PC-9 (cell line): ENCODE measurements around the gene MAP1A. TPM values are rescaled to one million over a fixed set of nuclear protein-coding genes. Genes with fewer than 3 reads are reported as not detected.

Experiments
- BruUV-seq: library from RNA; stranded (reverse); fragments of 400-500 nt; replicated peaks from 2 replicates; lab custom pipeline; 2021; lab: Mats Ljungman, UMichigan
- CTCF ChIA-PET: fragments of 300-600 bp; sonication (Branson Sonifier 250); formaldehyde crosslinking; loops from one replicate; lab custom pipeline; 2022; ENCODE audit warnings: antibody characterized with exemption; lab: Charles Lee
- POLR2A ChIA-PET: fragments of 300-600 bp; sonication (Branson Sonifier 250); formaldehyde crosslinking; loops from one replicate; lab custom pipeline; 2022; ENCODE audit warnings: antibody characterized with exemption; ENCODE audit not compliant: unreplicated experiment; lab: Charles Lee
- DNase-seq, 2 experiments: peaks; one replicate each; pipeline versions ENCODE4 v3.0.0 to v3.0.0-alpha.2; 2015 to 2022; ENCODE audit warnings: mixed read lengths in 1 of 2
- H2AFZ ChIP-seq: fragments of 200-600 bp; sonication (generic); 2 replicates; pipeline ENCODE4 v1.8.1; 2017; ENCODE audit warnings: antibody characterized with exemption
- H3F3A ChIP-seq: fragments of 200-600 bp; sonication (generic); 2 replicates; pipeline ENCODE4 v1.8.1; 2017; ENCODE audit warnings: antibody characterized with exemption, mild to moderate bottlenecking, low read depth; ENCODE audit not compliant: insufficient read depth
- H3K27ac ChIP-seq: fragments of 200-600 bp; sonication (generic); 2 replicates; pipeline ENCODE4 v1.6.1; 2016; ENCODE audit warnings: mixed run types
- H3K27me3 ChIP-seq: fragments of 200-600 bp; sonication (generic); 2 replicates; pipeline ENCODE4 v1.6.1; 2016; ENCODE audit warnings: low read depth, mixed run types; ENCODE audit not compliant: insufficient read depth
- H3K36me3 ChIP-seq: fragments of 200-600 bp; sonication (generic); 2 replicates; pipeline ENCODE4 v1.6.1; 2016; ENCODE audit warnings: low read depth, mixed run types
- H3K4me1 ChIP-seq: fragments of 200-600 bp; sonication (generic); replicated peaks from 2 replicates; pipeline ENCODE4 v1.6.1; 2016; ENCODE audit warnings: mixed run types; ENCODE audit not compliant: insufficient read depth
- H3K4me2 ChIP-seq: fragments of 200-600 bp; sonication (generic); 2 replicates; pipeline ENCODE4 v1.6.1; 2017; ENCODE audit warnings: mixed run types
- H3K4me3 ChIP-seq: fragments of 200-600 bp; sonication (generic); 2 replicates; pipeline ENCODE4 v1.6.1; 2016; ENCODE audit warnings: mixed run types
- H3K79me2 ChIP-seq: fragments of 200-600 bp; sonication (generic); 2 replicates; pipeline ENCODE4 v1.6.1; 2017; ENCODE audit warnings: low read depth, mixed run types
- H3K9me2 ChIP-seq: fragments of 200-600 bp; sonication (generic); 2 replicates; pipeline ENCODE4 v1.8.1; 2017; ENCODE audit warnings: mild to moderate bottlenecking; ENCODE audit not compliant: insufficient read depth
- H3K9me3 ChIP-seq: fragments of 200-600 bp; sonication (generic); 2 replicates; pipeline ENCODE4 v1.8.1; 2016; ENCODE audit warnings: low read depth; ENCODE audit not compliant: insufficient read depth
- H4K20me1 ChIP-seq: fragments of 200-600 bp; sonication (generic); 2 replicates; pipeline ENCODE4 v1.8.1; 2017; ENCODE audit not compliant: insufficient read depth
- EZH2 ChIP-seq: fragments of 200-600 bp; sonication (generic); IDR thresholded peaks from 2 replicates; pipeline ENCODE4 v1.8.0; 2017; ENCODE audit warnings: antibody characterized with exemption, low read depth
- intact Hi-C: fragments of 100-400 bp; cut with micrococcal nuclease; formaldehyde crosslinking; loops from one replicate; pipeline ENCODE4 v1.10.0; 2022; ENCODE audit not compliant: unreplicated experiment
- total RNA-seq: library from RNA; stranded (reverse); gene quantifications from 2 replicates; pipeline ENCODE4 v1.2.3, GENCODE V29; 2021
- TF ChIP-seq, protein P1 (sequence below): fragments of 200-600 bp; sonication (generic); conservative IDR thresholded peaks from 2 replicates; pipeline ENCODE4 v1.6.1; 2017; ENCODE audit warnings: mixed run types, antibody characterized with exemption, mild to moderate bottlenecking, moderate library complexity

Gene MAP1A
- total RNA-seq, 1 experiment from 2014 or later: 2.1 TPM

DNA sequence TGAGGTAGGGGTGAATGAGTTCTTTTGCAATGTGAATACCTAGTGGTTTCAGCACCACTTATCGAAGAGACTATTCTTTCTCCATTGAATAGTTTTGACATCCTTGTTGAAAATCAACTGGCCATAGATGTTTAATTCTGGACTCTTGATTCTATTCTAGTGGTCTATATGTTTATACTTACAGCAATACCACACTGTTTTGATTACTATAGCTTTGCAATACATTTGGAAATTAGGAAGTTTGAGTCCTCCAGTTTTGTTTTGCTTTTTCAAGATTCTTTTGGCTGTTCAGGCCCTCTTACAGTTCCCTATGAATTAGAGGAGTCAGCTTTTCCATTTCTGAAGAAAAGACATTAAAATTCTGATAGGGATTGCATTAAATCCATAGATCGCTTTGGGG is 30.1 kb downstream of the MAP1A start:
- Histone ChIP-seq H2AFZ (no peak overlapping the region), H3K79me2 (no peaks in the 10 kb centered on the region), H3K27me3 (no peaks in the 10 kb centered on the region), H3K27ac (no peak overlapping the region), H3K9me3 (no peaks in the 10 kb centered on the region), H3K4me2 (no peak overlapping the region), H3K36me3 (no peaks in the 10 kb centered on the region), H3K9me2 (no peaks in the 10 kb centered on the region), H4K20me1 (no peaks in the 10 kb centered on the region), H3K4me3 (no peak overlapping the region), H3K4me1 (no peaks in the 10 kb centered on the region), H3F3A (no peaks in the 10 kb centered on the region)
- TF ChIP-seq, protein P1, sequence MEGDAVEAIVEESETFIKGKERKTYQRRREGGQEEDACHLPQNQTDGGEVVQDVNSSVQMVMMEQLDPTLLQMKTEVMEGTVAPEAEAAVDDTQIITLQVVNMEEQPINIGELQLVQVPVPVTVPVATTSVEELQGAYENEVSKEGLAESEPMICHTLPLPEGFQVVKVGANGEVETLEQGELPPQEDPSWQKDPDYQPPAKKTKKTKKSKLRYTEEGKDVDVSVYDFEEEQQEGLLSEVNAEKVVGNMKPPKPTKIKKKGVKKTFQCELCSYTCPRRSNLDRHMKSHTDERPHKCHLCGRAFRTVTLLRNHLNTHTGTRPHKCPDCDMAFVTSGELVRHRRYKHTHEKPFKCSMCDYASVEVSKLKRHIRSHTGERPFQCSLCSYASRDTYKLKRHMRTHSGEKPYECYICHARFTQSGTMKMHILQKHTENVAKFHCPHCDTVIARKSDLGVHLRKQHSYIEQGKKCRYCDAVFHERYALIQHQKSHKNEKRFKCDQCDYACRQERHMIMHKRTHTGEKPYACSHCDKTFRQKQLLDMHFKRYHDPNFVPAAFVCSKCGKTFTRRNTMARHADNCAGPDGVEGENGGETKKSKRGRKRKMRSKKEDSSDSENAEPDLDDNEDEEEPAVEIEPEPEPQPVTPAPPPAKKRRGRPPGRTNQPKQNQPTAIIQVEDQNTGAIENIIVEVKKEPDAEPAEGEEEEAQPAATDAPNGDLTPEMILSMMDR: no peak
- TF ChIP-seq EZH2: no peak
- DNase-seq: no peak
- BruUV-seq: no TSS peak
- POLR2A ChIA-PET: no interaction called here
- intact Hi-C loops: no loop called here
- CTCF ChIA-PET: no interaction called here

DNA sequence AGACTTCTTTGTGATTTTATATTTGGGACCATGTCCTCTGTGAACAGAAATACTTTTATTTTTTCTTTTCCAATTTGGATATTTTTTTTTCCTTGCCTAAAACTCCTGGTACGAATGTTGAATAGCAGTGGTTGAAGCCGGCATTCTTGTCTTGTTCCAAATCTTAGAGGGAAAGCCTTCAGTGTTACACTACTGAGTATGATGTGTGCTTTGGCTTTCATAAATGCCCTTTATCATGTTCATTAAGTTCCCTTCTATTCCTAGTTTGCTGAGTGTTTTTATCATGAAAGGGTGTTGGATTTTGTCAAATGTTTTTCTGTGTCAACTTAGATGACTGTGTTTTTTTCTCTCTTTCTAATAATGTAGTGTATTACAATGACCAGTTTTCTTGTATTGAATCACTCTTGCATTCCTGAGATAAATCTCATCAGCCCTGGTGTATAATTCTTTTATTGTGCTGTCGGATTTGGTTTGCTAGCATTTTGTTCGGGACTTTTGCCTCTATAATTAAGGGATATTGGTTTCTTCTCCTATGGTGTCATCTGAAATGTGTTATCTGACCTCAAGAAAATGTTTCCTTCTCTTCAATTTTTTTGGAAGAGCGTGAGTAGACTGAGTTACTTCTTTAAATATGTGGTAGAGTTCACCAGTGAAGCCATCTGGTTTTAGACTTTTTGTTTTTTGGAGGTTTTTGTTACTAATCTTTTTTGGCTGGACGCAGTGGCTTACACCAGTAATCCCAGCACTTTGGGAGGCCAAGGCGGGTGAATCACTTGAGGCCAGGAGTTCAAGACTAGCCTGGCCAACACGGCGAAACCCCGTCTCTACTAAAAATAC is 33.3 kb downstream of the MAP1A start:
- H3K27ac ChIP-seq: no peak overlapping the region
- H3F3A ChIP-seq: no peaks in the 10 kb centered on the region
- no peaks in the 10 kb centered on the region for H4K20me1 ChIP-seq
- POLR2A ChIA-PET: no interaction called here
- TF ChIP-seq, protein P1: no peak
- no peak for TF ChIP-seq EZH2
- H3K27me3 ChIP-seq: no peaks in the 10 kb centered on the region
- DNase-seq: no peak
- H3K9me2 ChIP-seq: no peaks in the 10 kb centered on the region
- H3K4me2 ChIP-seq: no peak overlapping the region
- CTCF ChIA-PET: interaction anchor here (0.7 kb wide), 1 partner anchor 748 kb away, joined by 8 read pairs; no protein-coding TSS in a partner anchor
- intact Hi-C loops: no loop called here
- H3K9me3 ChIP-seq: no peaks in the 10 kb centered on the region
- no peak overlapping the region for H2AFZ ChIP-seq
- no peaks in the 10 kb centered on the region for H3K79me2 ChIP-seq
- H3K4me1 ChIP-seq: no peaks in the 10 kb centered on the region
- no peaks in the 10 kb centered on the region for H3K36me3 ChIP-seq
- no TSS peak for BruUV-seq
- H3K4me3 ChIP-seq: no peak overlapping the region

DNA sequence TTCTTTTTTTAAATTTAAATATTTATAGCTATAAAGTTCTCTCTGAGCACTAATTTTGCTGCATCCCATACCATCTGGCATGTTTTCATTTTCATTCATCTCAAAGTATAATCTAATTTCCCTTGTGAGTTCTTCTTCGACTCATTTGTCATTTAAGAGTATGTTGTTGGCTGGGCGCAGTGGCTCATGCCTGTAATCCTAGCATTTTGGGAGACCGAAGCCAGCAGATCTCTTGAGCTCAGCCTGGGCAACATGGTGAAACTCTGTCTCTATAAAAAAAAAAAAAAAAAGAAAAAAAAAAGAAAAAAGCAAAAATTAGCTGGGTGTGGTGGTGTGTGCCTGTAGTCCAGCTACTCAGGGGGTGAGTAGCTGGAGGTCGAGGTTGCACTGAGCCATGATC is 34.8 kb downstream of the MAP1A start:
- TF ChIP-seq, protein P1: no peak
- no peak for TF ChIP-seq EZH2
- no peak overlapping the region for H3K4me2 ChIP-seq
- H4K20me1 ChIP-seq: no peaks in the 10 kb centered on the region
- no peaks in the 10 kb centered on the region for H3F3A ChIP-seq
- H3K4me3 ChIP-seq: no peak overlapping the region
- H3K4me1 ChIP-seq: no peaks in the 10 kb centered on the region
- H2AFZ ChIP-seq: no peak overlapping the region
- no peaks in the 10 kb centered on the region for H3K79me2 ChIP-seq
- BruUV-seq: no TSS peak
- no peaks in the 10 kb centered on the region for H3K27me3 ChIP-seq
- no peaks in the 10 kb centered on the region for H3K9me2 ChIP-seq
- H3K36me3 ChIP-seq: no peaks in the 10 kb centered on the region
- intact Hi-C loops: no loop called here
- H3K9me3 ChIP-seq: no peaks in the 10 kb centered on the region
- ChIA-PET CTCF (interaction anchor here (0.6 to 0.7 kb wide), 3 partner anchors 69 to 736 kb away, joined by 4 to 10 read pairs (median 8); partner anchors contain the start of gene GOLM2), POLR2A (interaction anchor here (0.6 kb wide), 1 partner anchor 195 kb away, joined by 3 read pairs; no protein-coding TSS in a partner anchor)
- H3K27ac ChIP-seq: no peak overlapping the region
- no peak for DNase-seq
